Tibial nerve (tissue), 3 donors: Measurements from ENCODE around the gene MLXIPL.

Source experiments
- POLR2A ChIP-seq, 2 donors: fragments of 450-650 bp; IDR thresholded peaks; one replicate each; pipeline ENCODE4 v1.6.1; 2017; ENCODE audit warnings: antibody characterized with exemption in 2 of 2, mild to moderate bottlenecking in 2 of 2, moderate library complexity in 2 of 2
- TF ChIP-seq, protein P1 (sequence below), 5 experiments: fragments of 200-600 bp in 3 of 5; fragments of 450-650 bp in 2 of 5; sonication (generic) in 3 of 5; IDR thresholded peaks; one replicate each; pipeline ENCODE4 v1.5.1; 2016 to 2019; ENCODE audit warnings: antibody characterized with exemption in 5 of 5, mild to moderate bottlenecking in 3 of 5, moderate library complexity in 2 of 5

DNA sequence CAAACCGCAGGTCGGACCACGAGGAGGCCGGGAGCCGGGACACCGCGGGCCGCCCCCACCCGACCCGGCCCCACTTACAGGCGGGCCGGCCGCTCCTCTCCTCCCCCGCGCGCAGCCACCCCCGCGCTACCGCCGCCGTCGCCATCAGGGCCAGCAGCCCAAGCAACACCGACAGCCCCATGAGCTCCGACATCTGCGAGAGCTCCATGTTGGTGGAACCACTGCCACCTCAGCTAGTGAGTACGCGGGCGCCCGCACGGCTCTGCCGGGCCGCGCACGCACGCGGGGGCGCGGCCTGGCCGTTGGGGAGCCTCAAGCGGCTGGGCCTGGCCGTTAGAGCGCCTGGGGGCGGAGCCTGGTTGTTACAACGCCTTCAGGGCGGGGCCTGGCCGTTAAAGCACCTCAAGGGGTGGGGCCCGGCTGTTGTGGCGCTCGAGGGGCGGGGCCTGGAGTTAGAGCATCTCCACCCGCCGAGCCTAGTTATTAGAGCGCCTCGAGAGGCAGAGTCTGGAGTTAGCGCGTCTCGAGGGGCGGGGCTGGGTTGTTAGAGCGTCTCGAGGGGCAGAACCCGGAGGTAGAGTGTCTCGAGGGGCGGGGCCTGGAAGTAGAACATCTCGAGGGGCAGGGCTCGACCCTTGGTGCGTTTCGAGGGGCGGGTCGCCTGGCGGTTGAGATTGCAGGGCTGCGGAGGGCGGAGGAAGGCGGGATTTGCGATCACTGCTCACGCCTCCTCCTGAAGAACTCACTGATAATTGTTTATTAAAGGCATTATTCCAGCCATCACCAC lies 45.8 kb downstream of the MLXIPL start, which contains the start of gene TBL2:
- TF ChIP-seq, protein P1, sequence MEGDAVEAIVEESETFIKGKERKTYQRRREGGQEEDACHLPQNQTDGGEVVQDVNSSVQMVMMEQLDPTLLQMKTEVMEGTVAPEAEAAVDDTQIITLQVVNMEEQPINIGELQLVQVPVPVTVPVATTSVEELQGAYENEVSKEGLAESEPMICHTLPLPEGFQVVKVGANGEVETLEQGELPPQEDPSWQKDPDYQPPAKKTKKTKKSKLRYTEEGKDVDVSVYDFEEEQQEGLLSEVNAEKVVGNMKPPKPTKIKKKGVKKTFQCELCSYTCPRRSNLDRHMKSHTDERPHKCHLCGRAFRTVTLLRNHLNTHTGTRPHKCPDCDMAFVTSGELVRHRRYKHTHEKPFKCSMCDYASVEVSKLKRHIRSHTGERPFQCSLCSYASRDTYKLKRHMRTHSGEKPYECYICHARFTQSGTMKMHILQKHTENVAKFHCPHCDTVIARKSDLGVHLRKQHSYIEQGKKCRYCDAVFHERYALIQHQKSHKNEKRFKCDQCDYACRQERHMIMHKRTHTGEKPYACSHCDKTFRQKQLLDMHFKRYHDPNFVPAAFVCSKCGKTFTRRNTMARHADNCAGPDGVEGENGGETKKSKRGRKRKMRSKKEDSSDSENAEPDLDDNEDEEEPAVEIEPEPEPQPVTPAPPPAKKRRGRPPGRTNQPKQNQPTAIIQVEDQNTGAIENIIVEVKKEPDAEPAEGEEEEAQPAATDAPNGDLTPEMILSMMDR (IDR thresholded peaks at IDR 0.05), result peak in 3 of 5 experiments; percentile 16 to 39 (median 37)
- TF ChIP-seq POLR2A (IDR thresholded peaks at IDR 0.05), result peak; percentile 79 to 87
